HUES64 (cell line): ENCODE measurements around the gene BLID. TPM values are rescaled to one million over a fixed set of nuclear protein-coding genes. Genes with fewer than 3 reads are reported as not detected.

ENCODE experiments used
- H3K27ac ChIP-seq: 2 replicates; pipeline ENCODE4 v1.7.0; 2013; ENCODE audit warnings: low read depth, low read length, inconsistent platforms
- H3K27me3 ChIP-seq: 2 replicates; pipeline ENCODE4 v1.6.1; 2013; ENCODE audit warnings: mild to moderate bottlenecking, low read length; ENCODE audit not compliant: insufficient read depth
- H3K36me3 ChIP-seq: 2 replicates; pipeline ENCODE4 v1.6.1; 2013; ENCODE audit warnings: mild to moderate bottlenecking, low read length; ENCODE audit not compliant: insufficient read depth
- H3K4me1 ChIP-seq: 2 replicates; pipeline ENCODE4 v1.6.1; 2013; ENCODE audit warnings: mild to moderate bottlenecking, low read length, moderate library complexity; ENCODE audit not compliant: insufficient read depth
- H3K4me3 ChIP-seq: 2 replicates; pipeline ENCODE4 v1.5.1; 2013; ENCODE audit warnings: mild to moderate bottlenecking, low read length, moderate library complexity
- H3K9ac ChIP-seq: 2 replicates; pipeline ENCODE4 v1.6.1; 2013; ENCODE audit warnings: mild to moderate bottlenecking, low read depth, low read length
- H3K9me3 ChIP-seq: 2 replicates; pipeline ENCODE4 v1.6.1; 2013; ENCODE audit warnings: low read depth, low read length; ENCODE audit not compliant: insufficient read depth
- WGBS: fragments of 150-250, 120-280 bp; methylation state at CpG from one replicate; pipeline ENCODE4 v1.1.7; 2013; ENCODE audit warnings: missing lambda C conversion rate; 5-methylcytosine and 5-hydroxymethylcytosine counted together
- polyA plus RNA-seq, 2 experiments: library from polyadenylated mRNA; stranded (reverse); fragments of 50-300 nt; gene quantifications; one replicate each; pipeline ENCODE4 v1.2.3, GENCODE V29; 2013

BLID gene, protein sequence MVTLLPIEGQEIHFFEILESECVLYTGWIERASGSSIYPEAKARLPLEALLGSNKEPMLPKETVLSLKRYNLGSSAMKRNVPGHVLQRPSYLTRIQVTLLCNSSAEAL
- not detected for polyA plus RNA-seq (2013, experiment 1 of 2)
- not detected for polyA plus RNA-seq (2013, experiment 2 of 2)

DNA sequence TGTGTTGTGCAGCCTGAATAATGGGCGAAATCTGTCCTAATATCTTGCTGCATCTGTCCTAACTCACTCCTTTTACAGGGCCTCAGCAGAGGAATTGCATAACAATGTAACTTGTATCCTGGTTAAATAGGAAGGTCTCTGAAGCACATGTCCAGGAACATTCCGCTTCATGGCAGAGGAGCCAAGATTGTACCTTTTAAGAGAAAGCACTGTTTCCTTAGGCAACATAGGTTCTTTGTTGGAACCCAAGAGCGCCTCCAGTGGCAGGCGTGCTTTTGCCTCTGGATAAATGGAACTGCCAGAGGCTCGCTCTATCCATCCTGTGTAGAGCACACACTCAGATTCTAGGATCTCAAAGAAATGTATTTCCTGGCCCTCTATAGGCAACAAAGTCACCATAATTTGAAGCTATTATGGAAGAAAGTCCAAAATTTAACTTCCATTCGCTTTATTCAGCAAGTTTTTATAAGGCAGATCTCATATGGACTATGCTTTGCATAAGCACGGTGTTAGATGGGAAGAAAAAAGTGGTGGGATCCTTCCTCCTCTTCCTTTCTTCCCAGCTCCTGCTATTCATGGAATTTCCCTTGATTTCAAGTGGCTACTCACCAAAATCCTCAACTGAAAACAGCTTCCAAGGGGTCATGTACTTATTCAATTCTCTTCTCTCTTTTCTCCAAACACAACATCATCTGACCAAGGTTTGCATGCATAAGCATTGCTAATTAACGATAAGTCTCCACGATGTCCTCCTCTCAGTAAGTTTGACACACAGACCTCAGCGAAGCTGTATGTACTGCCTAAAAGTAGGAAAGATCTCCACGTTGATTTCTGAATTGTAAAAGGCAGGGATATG lies at the start of gene BLID:
TSS of gene BLID (minus strand) at position 692 of the 856 bp plus-strand sequence. CDS start at position 399, 293 bp downstream.
- no peaks in the 10 kb centered on the region for H3K4me1 ChIP-seq
- WGBS: 69% methylated on average over 11 of the region's 11 CpGs

DNA sequence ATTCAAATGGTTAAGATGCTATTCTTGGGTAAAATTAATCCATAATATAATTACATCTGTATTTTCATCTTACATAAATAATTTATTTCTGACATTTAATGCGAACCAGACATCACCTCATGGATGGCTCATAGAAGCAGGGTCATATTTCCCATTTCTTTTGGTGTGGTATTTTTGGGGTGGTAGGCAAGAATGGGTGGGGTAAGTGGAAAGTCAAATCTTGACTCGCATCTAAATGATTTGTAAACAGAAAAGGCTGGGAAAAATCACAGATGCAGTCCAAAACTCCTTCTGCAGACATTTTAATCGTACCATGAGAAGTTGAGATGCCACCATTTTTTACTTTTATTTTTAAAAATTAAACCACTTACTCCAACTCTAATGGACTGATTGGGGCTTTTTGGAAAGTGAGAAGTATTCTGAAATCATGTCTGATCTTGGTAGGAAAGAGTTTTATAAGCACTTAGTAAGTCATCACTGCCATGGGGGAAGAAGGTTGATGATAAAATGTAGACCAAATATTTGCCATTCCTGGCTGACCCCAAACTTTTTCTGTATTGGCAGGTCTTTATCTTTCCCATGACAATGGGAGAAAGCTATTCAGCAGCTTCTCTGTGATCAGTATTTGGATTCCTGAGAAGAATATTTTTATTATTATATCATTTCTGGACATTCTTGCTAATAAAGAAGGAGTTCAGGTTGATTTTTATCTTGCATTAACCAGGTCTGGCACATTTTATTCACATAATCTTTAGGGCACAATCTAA lies 47.2 kb upstream of the BLID start:
- Histone ChIP-seq H3K27ac (no peak overlapping the region), H3K9me3 (no peaks in the 10 kb centered on the region), H3K4me3 (no peak overlapping the region), H3K27me3 (no peaks in the 10 kb centered on the region; the same call in 1 of the 2 replicates), H3K4me1 (peaks cover 28% of the 10 kb centered on the region), H3K36me3 (no peaks in the 10 kb centered on the region), H3K9ac (no peak overlapping the region)
- WGBS: 95% methylated on average over 3 of the region's 3 CpGs

More for the DNA sequence above, at the start of gene BLID:
- no peak within 1 kb of the TSS for H3K4me3 ChIP-seq
- H3K9me3 ChIP-seq: no peaks in the 10 kb centered on the region
- H3K36me3 ChIP-seq: no peaks in the 10 kb centered on the region
- no peak within 1 kb of the TSS for H3K27ac ChIP-seq
- no peak within 1 kb of the TSS for H3K9ac ChIP-seq
- H3K27me3 ChIP-seq: no peaks in the 10 kb centered on the region

DNA sequence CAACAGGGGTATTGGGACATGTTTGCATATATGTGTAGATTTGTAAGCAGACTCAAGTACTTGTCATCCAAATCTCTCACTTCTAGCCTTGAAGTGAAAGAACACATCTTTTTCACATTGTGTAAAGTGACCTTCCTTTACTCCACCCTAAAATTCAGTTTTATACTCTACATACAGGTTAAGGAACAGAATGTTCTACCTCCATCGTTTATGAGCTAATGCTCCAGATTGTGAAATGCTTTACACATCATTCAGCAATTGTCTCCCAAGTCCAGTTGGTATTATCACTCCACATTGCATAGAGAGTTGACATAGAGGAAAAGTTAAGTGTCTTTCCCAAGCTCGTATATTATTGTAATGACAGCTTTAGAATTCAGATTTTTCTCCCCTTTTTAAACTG lies 46.1 kb upstream of the BLID start:
- WGBS: 71% methylated on average over 1 of the region's 2 CpGs
- Histone ChIP-seq H3K9ac (no peak overlapping the region), H3K4me3 (no peak overlapping the region), H3K27me3 (no peaks in the 10 kb centered on the region; the same call in 1 of the 2 replicates), H3K9me3 (no peaks in the 10 kb centered on the region), H3K36me3 (no peaks in the 10 kb centered on the region), H3K4me1 (peaks cover 16% of the 10 kb centered on the region), H3K27ac (no peak overlapping the region)

DNA sequence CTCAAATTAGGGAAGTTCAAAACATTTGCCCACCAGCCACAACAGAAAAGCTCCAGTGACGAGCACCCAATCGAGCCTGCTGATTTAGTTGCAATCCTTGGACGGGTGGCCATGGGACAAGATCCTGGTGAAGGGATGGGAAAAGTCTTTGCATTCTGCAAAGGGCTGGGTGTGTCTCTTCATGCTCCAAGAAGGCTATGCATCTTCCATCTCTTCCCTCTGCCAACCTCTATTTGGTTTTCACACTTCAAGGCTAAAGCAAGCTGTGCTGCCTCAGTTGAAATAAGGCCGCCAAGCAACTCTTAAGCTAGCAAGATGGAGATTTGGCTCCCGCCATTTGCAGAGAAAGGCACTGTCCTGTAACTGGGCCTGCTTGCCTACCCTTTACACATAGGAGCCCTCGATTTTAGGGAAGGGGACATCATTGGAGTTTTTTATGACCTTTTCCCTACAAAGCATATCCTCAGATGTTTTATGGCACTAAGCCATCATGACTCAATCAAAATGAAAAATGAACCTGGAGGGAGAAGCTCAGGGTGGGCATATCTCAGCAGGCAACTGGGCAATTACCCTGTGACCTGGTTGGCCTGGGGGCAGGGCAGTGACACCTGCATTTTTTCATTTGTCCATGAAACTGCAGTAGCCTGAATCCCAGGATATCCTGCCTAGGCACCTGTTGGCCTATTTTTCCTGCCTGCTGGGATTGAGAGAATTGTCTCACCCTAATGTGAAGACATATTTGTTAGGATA lies 45.0 kb upstream of the BLID start:
- H3K36me3 ChIP-seq: no peaks in the 10 kb centered on the region
- 98% methylated on average over 6 of the region's 6 CpGs for WGBS
- no peak overlapping the region for H3K27ac ChIP-seq
- no peak overlapping the region for H3K4me3 ChIP-seq
- H3K27me3 ChIP-seq: no peaks in the 10 kb centered on the region; the same call in 1 of the 2 replicates
- no peak overlapping the region for H3K9ac ChIP-seq
- no peaks in the 10 kb centered on the region for H3K9me3 ChIP-seq
- H3K4me1 ChIP-seq: peaks cover 14% of the 10 kb centered on the region

DNA sequence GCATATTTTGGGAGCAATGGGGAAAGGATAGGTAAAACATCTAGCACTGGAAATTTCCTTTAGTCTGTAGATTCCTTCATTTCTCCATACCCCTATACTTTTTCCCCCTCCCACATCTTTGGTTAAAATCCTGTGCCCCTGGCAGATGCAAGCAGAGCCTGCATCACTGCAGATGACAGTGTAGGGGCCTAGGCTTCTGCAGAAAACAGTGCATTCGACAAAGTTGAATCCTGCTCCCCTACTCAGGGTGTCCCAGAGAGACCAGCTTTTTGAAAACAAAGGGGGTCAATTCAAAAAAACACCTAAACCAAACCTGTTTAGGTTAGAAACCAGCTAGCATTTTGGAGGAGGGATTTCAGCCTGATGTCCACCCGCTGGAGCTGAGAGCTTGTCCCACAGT lies 43.8 kb upstream of the BLID start:
- no peak overlapping the region for H3K9ac ChIP-seq
- WGBS: 95% methylated on average over 2 of the region's 2 CpGs
- no peaks in the 10 kb centered on the region for H3K9me3 ChIP-seq
- no peak overlapping the region for H3K27ac ChIP-seq
- no peak overlapping the region for H3K4me3 ChIP-seq
- H3K36me3 ChIP-seq: no peaks in the 10 kb centered on the region
- peaks cover 14% of the 10 kb centered on the region for H3K4me1 ChIP-seq
- no peaks in the 10 kb centered on the region; the same call in 1 of the 2 replicates for H3K27me3 ChIP-seq

DNA sequence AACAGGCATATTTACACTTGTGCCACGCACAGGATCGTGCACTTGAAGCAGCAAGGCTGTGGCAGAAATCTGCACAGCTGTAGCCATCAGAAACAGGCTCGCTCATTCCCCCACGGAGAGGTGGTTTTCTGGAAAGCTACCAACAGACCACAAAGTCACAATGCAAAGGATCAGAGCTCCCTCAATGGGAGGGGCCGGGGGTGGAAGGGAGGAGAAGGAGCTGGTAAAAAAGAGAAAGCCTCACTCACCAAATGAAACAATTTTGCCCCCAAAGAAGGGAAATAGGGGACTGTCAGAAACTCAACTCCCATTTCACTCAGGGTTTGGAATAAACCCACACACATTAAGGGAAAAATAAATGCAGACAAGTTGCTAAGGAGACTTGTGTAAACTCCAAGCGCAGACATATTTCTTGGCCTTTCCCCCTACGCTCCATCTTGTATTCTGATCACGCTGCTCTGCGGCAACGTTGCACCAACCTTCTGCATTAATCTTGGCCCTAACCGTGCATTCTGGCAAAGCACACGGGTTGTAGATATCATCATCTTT lies 43.2 kb upstream of the BLID start:
- 84% methylated on average over 10 of the region's 12 CpGs for WGBS
- Histone ChIP-seq H3K9ac (peak overlapping the region; percentile 18; the same call in 1 of the 2 replicates), H3K27me3 (no peaks in the 10 kb centered on the region; the same call in 1 of the 2 replicates), H3K9me3 (no peaks in the 10 kb centered on the region), H3K4me1 (peaks cover 14% of the 10 kb centered on the region), H3K36me3 (no peaks in the 10 kb centered on the region; the same call in 1 of the 2 replicates), H3K27ac (no peak overlapping the region; the same call in 1 of the 2 replicates), H3K4me3 (no peak overlapping the region)

DNA sequence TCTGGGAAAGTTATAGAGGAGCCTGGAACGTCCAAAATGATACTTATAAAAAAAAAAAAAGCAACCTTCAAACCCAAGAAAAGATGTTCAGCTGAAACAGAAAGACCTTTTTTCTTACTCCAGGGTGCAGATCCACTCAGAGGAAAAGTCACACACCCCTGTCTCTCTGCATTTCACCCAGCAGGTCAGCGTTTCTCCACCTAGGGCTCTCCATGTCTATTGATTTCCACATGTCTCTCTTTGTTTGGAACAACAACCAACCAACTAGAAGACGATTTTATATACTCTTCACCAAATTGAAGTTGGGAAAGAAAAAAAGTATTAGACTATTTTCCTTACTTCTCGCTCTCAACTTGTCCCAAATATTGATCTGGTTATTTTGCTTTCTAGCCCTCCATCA lies 42.2 kb upstream of the BLID start:
- 86% methylated on average over 3 of the region's 4 CpGs for WGBS
- Histone ChIP-seq H3K9ac (no peak overlapping the region), H3K4me3 (no peak overlapping the region), H3K36me3 (no peaks in the 10 kb centered on the region; the same call in 1 of the 2 replicates), H3K27me3 (no peaks in the 10 kb centered on the region), H3K4me1 (peaks cover 16% of the 10 kb centered on the region), H3K9me3 (no peaks in the 10 kb centered on the region), H3K27ac (no peak overlapping the region)

DNA sequence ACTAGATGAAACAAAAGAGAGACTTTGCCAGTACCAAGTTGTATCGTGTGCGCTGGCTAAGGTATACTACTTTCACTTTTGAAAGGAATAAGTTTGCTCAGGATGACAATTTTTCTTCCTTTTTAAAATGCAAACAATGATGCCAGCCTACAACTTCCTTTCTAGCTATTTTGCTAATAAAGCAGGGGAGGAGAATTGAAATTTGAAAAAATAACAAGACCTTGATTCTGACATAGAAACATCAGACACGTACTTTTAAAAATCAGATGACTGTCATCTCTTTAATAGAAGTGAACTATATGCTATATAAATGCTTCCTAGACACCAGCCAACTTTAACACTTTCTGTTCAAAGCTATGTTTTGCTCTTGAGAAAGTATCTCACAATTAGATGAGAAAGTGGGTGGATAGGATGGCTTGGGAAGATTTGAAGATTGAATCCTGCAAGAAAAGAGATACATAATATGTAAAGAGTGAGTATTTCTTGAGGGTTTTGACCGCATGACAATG lies 41.7 kb upstream of the BLID start:
- Histone ChIP-seq H3K36me3 (no peaks in the 10 kb centered on the region; the same call in 1 of the 2 replicates), H3K9ac (no peak overlapping the region), H3K9me3 (no peaks in the 10 kb centered on the region), H3K27me3 (no peaks in the 10 kb centered on the region), H3K4me3 (no peak overlapping the region), H3K27ac (no peak overlapping the region), H3K4me1 (peaks cover 16% of the 10 kb centered on the region)
- WGBS: 93% methylated on average over 3 of the region's 4 CpGs

DNA sequence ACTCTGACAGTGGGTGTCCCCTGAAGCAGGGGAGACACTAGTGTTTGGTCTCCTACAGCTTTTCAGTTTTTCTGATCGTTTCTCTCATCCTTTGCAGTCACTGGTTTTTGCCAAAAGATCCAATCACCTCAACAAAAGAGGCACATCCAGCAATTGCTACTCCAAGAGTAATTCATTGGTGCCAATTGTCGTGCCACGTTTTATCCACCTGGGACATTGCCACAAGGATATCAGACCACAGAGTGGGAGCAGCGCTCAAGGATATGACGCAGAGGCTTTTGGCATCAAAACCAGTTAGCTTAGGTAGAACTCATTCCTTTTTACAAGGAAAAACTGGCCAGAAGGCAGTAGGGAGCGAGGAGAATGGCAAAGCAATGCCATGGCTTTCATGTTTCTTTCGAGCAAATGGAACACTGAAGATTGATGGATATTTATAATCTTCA lies 40.9 kb upstream of the BLID start:
- 93% methylated on average over 6 of the region's 7 CpGs for WGBS
- H3K36me3 ChIP-seq: no peaks in the 10 kb centered on the region; the same call in 1 of the 2 replicates
- peaks cover 16% of the 10 kb centered on the region for H3K4me1 ChIP-seq
- H3K9ac ChIP-seq: no peak overlapping the region
- no peaks in the 10 kb centered on the region for H3K27me3 ChIP-seq
- no peaks in the 10 kb centered on the region for H3K9me3 ChIP-seq
- no peak overlapping the region for H3K27ac ChIP-seq
- no peak overlapping the region for H3K4me3 ChIP-seq
